Mucosa of rectum (tissue), 2 donors: ENCODE measurements around the gene MNT.

Source experiments
- H3K27ac ChIP-seq, 2 donors: one replicate each; pipeline ENCODE4 v1.7.0; 2013; ENCODE audit warnings: inconsistent platforms in 2 of 2, low read depth in 2 of 2, low read length in 2 of 2
- H3K27me3 ChIP-seq, 2 donors: one replicate each; pipeline ENCODE4 v1.7.0; 2013; ENCODE audit warnings: low read length in 2 of 2; ENCODE audit not compliant: control insufficient read depth in 2 of 2, insufficient read depth in 2 of 2
- H3K36me3 ChIP-seq, 2 donors: one replicate each; pipeline ENCODE4 v1.7.0; 2013; ENCODE audit warnings: low read length in 2 of 2; ENCODE audit not compliant: control insufficient read depth in 2 of 2, insufficient read depth in 2 of 2
- H3K4me1 ChIP-seq, 2 donors: one replicate each; pipeline ENCODE4 v1.7.0; 2013; ENCODE audit warnings: low read length in 2 of 2, mild to moderate bottlenecking in 1 of 2; ENCODE audit not compliant: control insufficient read depth in 2 of 2, insufficient read depth in 2 of 2
- H3K4me3 ChIP-seq, 2 donors: one replicate each; pipeline ENCODE4 v1.7.0; 2013; ENCODE audit warnings: low read length in 2 of 2
- H3K9ac ChIP-seq, 2 donors: one replicate each; pipeline ENCODE4 v1.7.0; 2013; ENCODE audit warnings: low read length in 2 of 2, low read depth in 1 of 2, mild to moderate bottlenecking in 1 of 2
- H3K9me3 ChIP-seq, 2 donors: one replicate each; pipeline ENCODE4 v1.7.0; 2013; ENCODE audit warnings: low read length in 2 of 2; ENCODE audit not compliant: control insufficient read depth in 2 of 2
- donor health status: healthy.
- donor health status: Normal muscosa, but diverticular disease.

The MNT gene

GRCh38 chr17:2396568-2397246 is 4.2 kb downstream of the MNT start:
- peak overlapping the region; percentile 96 to 100 for H3K27ac ChIP-seq
- peaks cover 55 to 62% of the 10 kb centered on the region in 2 donors for H3K4me1 ChIP-seq
- no peaks in the 10 kb centered on the region for H3K36me3 ChIP-seq
- peak overlapping the region; percentile 79 to 92 for H3K9ac ChIP-seq
- H3K9me3 ChIP-seq, result no peaks in the 10 kb centered on the region
- H3K27me3 ChIP-seq, result no peaks in the 10 kb centered on the region
- H3K4me3 ChIP-seq, result peak overlapping the region; percentile 56 to 63

- Histone ChIP-seq H3K9me3 (no peaks in the 10 kb centered on the region), H3K4me1 (peaks cover 60 to 67% of the 10 kb centered on the region in 2 donors), H3K27ac (peak overlapping the region; percentile 96 to 100), H3K4me3 (peak overlapping the region; percentile 56 to 63), H3K9ac (peak overlapping the region; percentile 79 to 92), H3K27me3 (no peaks in the 10 kb centered on the region), H3K36me3 (no peaks in the 10 kb centered on the region)
These were observed 4.7 kb downstream of the MNT start for GRCh38 chr17:2396192-2396567.

GRCh38 chr17:2395258-2396181 is 5.3 kb downstream of the MNT start:
- Histone ChIP-seq H3K9me3 (no peaks in the 10 kb centered on the region), H3K9ac (peak overlapping the region; percentile 79 to 92), H3K36me3 (no peaks in the 10 kb centered on the region), H3K27ac (peak overlapping the region; percentile 96 to 100), H3K4me1 (peaks cover 66 to 71% of the 10 kb centered on the region in 2 donors), H3K4me3 (peak overlapping the region in 1 of 2 donors; percentile 63), H3K27me3 (no peaks in the 10 kb centered on the region)

- peaks cover 68 to 70% of the 10 kb centered on the region in 2 donors for H3K4me1 ChIP-seq
- no peaks in the 10 kb centered on the region for H3K27me3 ChIP-seq
- H3K9me3 ChIP-seq, result no peaks in the 10 kb centered on the region
- H3K36me3 ChIP-seq, result no peaks in the 10 kb centered on the region
- H3K4me3 ChIP-seq, result no peak overlapping the region
- peak overlapping the region; percentile 3 to 100 for H3K27ac ChIP-seq
- peak overlapping the region; percentile 8 to 53 for H3K9ac ChIP-seq
These were observed 6.1 kb downstream of the MNT start for GRCh38 chr17:2394775-2395201.

GRCh38 chr17:2393954-2394749 is 6.7 kb downstream of the MNT start:
- Histone ChIP-seq H3K4me1 (peaks cover 66 to 69% of the 10 kb centered on the region in 2 donors), H3K36me3 (peaks cover 0 to 2% of the 10 kb centered on the region in 2 donors), H3K4me3 (peak overlapping the region; percentile 18 to 59)

GRCh38 chr17:2393174-2393953 is 7.5 kb downstream of the MNT start:
- Histone ChIP-seq H3K27ac (peak overlapping the region; percentile 95 to 100), H3K36me3 (peaks cover 0 to 2% of the 10 kb centered on the region in 2 donors), H3K4me1 (peaks cover 60 to 63% of the 10 kb centered on the region in 2 donors), H3K27me3 (no peaks in the 10 kb centered on the region), H3K9ac (peak overlapping the region; percentile 86 to 92), H3K4me3 (peak overlapping the region; percentile 61 to 76), H3K9me3 (no peaks in the 10 kb centered on the region)

More at GRCh38 chr17:2393954-2394749, 6.7 kb downstream of the MNT start:
- H3K9me3 ChIP-seq, result no peaks in the 10 kb centered on the region
- peak overlapping the region; percentile 8 to 53 for H3K9ac ChIP-seq
- H3K27ac ChIP-seq, result peak overlapping the region; percentile 95 to 100
- H3K27me3 ChIP-seq, result no peaks in the 10 kb centered on the region

GRCh38 chr17:2392252-2393173 is 8.3 kb downstream of the MNT start:
- peak overlapping the region; percentile 86 to 92 for H3K9ac ChIP-seq

GRCh38 chr17:2391597-2392251 is 9.1 kb downstream of the MNT start:
- Histone ChIP-seq H3K27ac (peak overlapping the region; percentile 62 to 88), H3K27me3 (no peaks in the 10 kb centered on the region), H3K9me3 (no peaks in the 10 kb centered on the region), H3K4me1 (peaks cover 44 to 47% of the 10 kb centered on the region in 2 donors), H3K36me3 (peaks cover 7 to 10% of the 10 kb centered on the region in 2 donors), H3K4me3 (peak overlapping the region; percentile 61 to 81), H3K9ac (peak overlapping the region; percentile 58 to 74)

More at GRCh38 chr17:2392252-2393173, 8.3 kb downstream of the MNT start:
- H3K9me3 ChIP-seq, result no peaks in the 10 kb centered on the region
- H3K4me1 ChIP-seq, result peaks cover 51 to 55% of the 10 kb centered on the region in 2 donors
- no peaks in the 10 kb centered on the region for H3K27me3 ChIP-seq
- H3K4me3 ChIP-seq, result peak overlapping the region; percentile 61 to 81
- H3K27ac ChIP-seq, result peak overlapping the region; percentile 95 to 100
- peaks cover 0 to 2% of the 10 kb centered on the region in 2 donors for H3K36me3 ChIP-seq
